ENCODE measurements around the gene SLC37A2.

DNA sequence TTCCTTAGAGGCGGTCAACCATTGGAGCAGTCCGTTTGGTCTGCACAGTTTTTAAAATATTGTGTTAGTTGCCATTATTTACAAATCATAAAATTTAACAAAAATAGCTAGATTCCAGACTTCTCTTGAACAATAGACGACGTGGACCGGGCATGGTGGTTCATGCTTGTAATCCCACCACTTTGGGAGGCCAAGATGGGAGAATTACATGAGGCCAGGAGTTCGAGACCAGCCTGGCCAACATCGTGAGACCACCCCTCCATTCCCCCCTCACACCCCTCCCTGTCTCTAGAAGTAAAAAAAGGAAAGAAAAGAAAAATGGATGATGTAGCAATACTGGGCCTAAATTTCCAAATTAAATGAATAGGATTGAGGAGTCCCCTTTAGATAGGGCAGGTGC, 965 bp downstream of the SLC37A2 start:
- TF ChIP-seq, protein P1, sequence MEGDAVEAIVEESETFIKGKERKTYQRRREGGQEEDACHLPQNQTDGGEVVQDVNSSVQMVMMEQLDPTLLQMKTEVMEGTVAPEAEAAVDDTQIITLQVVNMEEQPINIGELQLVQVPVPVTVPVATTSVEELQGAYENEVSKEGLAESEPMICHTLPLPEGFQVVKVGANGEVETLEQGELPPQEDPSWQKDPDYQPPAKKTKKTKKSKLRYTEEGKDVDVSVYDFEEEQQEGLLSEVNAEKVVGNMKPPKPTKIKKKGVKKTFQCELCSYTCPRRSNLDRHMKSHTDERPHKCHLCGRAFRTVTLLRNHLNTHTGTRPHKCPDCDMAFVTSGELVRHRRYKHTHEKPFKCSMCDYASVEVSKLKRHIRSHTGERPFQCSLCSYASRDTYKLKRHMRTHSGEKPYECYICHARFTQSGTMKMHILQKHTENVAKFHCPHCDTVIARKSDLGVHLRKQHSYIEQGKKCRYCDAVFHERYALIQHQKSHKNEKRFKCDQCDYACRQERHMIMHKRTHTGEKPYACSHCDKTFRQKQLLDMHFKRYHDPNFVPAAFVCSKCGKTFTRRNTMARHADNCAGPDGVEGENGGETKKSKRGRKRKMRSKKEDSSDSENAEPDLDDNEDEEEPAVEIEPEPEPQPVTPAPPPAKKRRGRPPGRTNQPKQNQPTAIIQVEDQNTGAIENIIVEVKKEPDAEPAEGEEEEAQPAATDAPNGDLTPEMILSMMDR (IDR thresholded peaks at IDR 0.05) = no peak
- no peak for TF ChIP-seq POLR2A (IDR thresholded peaks at IDR 0.05)
